PC-9 (cell line): Measurements from ENCODE around the gene SPDYE3. TPM values are rescaled to one million over a fixed set of nuclear protein-coding genes. Genes with fewer than 3 reads are reported as not detected.
A peak's percentile ranks its signal among the peaks of the same experiment; 100 is the strongest.

Experiments
- BruUV-seq: library from RNA; stranded (reverse); fragments of 400-500 nt; replicated peaks from 2 replicates; lab custom pipeline; 2021; lab: Mats Ljungman, UMichigan
- CTCF ChIA-PET: fragments of 300-600 bp; sonication (Branson Sonifier 250); formaldehyde crosslinking; loops from one replicate; lab custom pipeline; 2022; ENCODE audit warnings: antibody characterized with exemption; lab: Charles Lee
- POLR2A ChIA-PET: fragments of 300-600 bp; sonication (Branson Sonifier 250); formaldehyde crosslinking; loops from one replicate; lab custom pipeline; 2022; ENCODE audit warnings: antibody characterized with exemption; ENCODE audit not compliant: unreplicated experiment; lab: Charles Lee
- DNase-seq, 2 experiments: peaks; one replicate each; pipeline versions ENCODE4 v3.0.0 to v3.0.0-alpha.2; 2015 to 2022; ENCODE audit warnings: mixed read lengths in 1 of 2
- H2AFZ ChIP-seq: fragments of 200-600 bp; sonication (generic); 2 replicates; pipeline ENCODE4 v1.8.1; 2017; ENCODE audit warnings: antibody characterized with exemption
- H3F3A ChIP-seq: fragments of 200-600 bp; sonication (generic); 2 replicates; pipeline ENCODE4 v1.8.1; 2017; ENCODE audit warnings: antibody characterized with exemption, mild to moderate bottlenecking, low read depth; ENCODE audit not compliant: insufficient read depth
- H3K27ac ChIP-seq: fragments of 200-600 bp; sonication (generic); 2 replicates; pipeline ENCODE4 v1.6.1; 2016; ENCODE audit warnings: mixed run types
- H3K27me3 ChIP-seq: fragments of 200-600 bp; sonication (generic); 2 replicates; pipeline ENCODE4 v1.6.1; 2016; ENCODE audit warnings: low read depth, mixed run types; ENCODE audit not compliant: insufficient read depth
- H3K36me3 ChIP-seq: fragments of 200-600 bp; sonication (generic); 2 replicates; pipeline ENCODE4 v1.6.1; 2016; ENCODE audit warnings: low read depth, mixed run types
- H3K4me1 ChIP-seq: fragments of 200-600 bp; sonication (generic); replicated peaks from 2 replicates; pipeline ENCODE4 v1.6.1; 2016; ENCODE audit warnings: mixed run types; ENCODE audit not compliant: insufficient read depth
- H3K4me2 ChIP-seq: fragments of 200-600 bp; sonication (generic); 2 replicates; pipeline ENCODE4 v1.6.1; 2017; ENCODE audit warnings: mixed run types
- H3K4me3 ChIP-seq: fragments of 200-600 bp; sonication (generic); 2 replicates; pipeline ENCODE4 v1.6.1; 2016; ENCODE audit warnings: mixed run types
- H3K79me2 ChIP-seq: fragments of 200-600 bp; sonication (generic); 2 replicates; pipeline ENCODE4 v1.6.1; 2017; ENCODE audit warnings: low read depth, mixed run types
- H3K9me2 ChIP-seq: fragments of 200-600 bp; sonication (generic); 2 replicates; pipeline ENCODE4 v1.8.1; 2017; ENCODE audit warnings: mild to moderate bottlenecking; ENCODE audit not compliant: insufficient read depth
- H3K9me3 ChIP-seq: fragments of 200-600 bp; sonication (generic); 2 replicates; pipeline ENCODE4 v1.8.1; 2016; ENCODE audit warnings: low read depth; ENCODE audit not compliant: insufficient read depth
- H4K20me1 ChIP-seq: fragments of 200-600 bp; sonication (generic); 2 replicates; pipeline ENCODE4 v1.8.1; 2017; ENCODE audit not compliant: insufficient read depth
- EZH2 ChIP-seq: fragments of 200-600 bp; sonication (generic); IDR thresholded peaks from 2 replicates; pipeline ENCODE4 v1.8.0; 2017; ENCODE audit warnings: antibody characterized with exemption, low read depth
- intact Hi-C: fragments of 100-400 bp; cut with micrococcal nuclease; formaldehyde crosslinking; loops from one replicate; pipeline ENCODE4 v1.10.0; 2022; ENCODE audit not compliant: unreplicated experiment
- total RNA-seq: library from RNA; stranded (reverse); gene quantifications from 2 replicates; pipeline ENCODE4 v1.2.3, GENCODE V29; 2021
- TF ChIP-seq, protein P1 (sequence below): fragments of 200-600 bp; sonication (generic); conservative IDR thresholded peaks from 2 replicates; pipeline ENCODE4 v1.6.1; 2017; ENCODE audit warnings: mixed run types, antibody characterized with exemption, mild to moderate bottlenecking, moderate library complexity

SPDYE3 gene
- total RNA-seq, 1 experiment from 2014 or later = not detected

DNA sequence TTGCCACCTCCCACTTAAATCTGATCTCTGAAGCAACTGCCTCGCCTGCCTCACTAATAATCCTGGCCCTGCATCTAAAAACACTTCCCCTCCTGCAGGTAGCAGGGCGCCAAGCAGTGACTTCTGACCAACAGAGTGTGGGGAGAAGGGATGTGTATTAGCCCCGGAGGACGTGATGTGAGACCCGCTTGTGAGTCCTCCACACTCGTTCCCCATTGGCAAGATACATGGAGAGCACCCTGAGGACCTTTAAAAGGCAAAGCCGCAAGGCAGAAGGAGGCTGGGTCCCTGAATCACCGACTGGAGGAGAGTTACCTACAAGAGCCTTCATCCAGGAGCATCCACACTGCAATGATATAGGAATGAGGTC lies 59.7 kb downstream of the SPDYE3 start:
- no TSS peak for BruUV-seq
- Histone ChIP-seq H3K9me3 (no peaks in the 10 kb centered on the region), H2AFZ (no peak overlapping the region), H3K27ac (no peak overlapping the region), H3K4me2 (no peak overlapping the region), H3K9me2 (no peaks in the 10 kb centered on the region), H4K20me1 (peaks cover 9% of the 10 kb centered on the region; the same call in 1 of the 2 replicates), H3F3A (peaks cover 53% of the 10 kb centered on the region), H3K27me3 (no peaks in the 10 kb centered on the region), H3K79me2 (no peaks in the 10 kb centered on the region), H3K4me1 (no peaks in the 10 kb centered on the region), H3K36me3 (peaks cover 10% of the 10 kb centered on the region), H3K4me3 (no peak overlapping the region)
- intact Hi-C loops = no loop called here
- POLR2A ChIA-PET = no interaction called here
- no peak for DNase-seq
- TF ChIP-seq, protein P1, sequence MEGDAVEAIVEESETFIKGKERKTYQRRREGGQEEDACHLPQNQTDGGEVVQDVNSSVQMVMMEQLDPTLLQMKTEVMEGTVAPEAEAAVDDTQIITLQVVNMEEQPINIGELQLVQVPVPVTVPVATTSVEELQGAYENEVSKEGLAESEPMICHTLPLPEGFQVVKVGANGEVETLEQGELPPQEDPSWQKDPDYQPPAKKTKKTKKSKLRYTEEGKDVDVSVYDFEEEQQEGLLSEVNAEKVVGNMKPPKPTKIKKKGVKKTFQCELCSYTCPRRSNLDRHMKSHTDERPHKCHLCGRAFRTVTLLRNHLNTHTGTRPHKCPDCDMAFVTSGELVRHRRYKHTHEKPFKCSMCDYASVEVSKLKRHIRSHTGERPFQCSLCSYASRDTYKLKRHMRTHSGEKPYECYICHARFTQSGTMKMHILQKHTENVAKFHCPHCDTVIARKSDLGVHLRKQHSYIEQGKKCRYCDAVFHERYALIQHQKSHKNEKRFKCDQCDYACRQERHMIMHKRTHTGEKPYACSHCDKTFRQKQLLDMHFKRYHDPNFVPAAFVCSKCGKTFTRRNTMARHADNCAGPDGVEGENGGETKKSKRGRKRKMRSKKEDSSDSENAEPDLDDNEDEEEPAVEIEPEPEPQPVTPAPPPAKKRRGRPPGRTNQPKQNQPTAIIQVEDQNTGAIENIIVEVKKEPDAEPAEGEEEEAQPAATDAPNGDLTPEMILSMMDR = no peak
- no peak for TF ChIP-seq EZH2
- CTCF ChIA-PET = no interaction called here

DNA sequence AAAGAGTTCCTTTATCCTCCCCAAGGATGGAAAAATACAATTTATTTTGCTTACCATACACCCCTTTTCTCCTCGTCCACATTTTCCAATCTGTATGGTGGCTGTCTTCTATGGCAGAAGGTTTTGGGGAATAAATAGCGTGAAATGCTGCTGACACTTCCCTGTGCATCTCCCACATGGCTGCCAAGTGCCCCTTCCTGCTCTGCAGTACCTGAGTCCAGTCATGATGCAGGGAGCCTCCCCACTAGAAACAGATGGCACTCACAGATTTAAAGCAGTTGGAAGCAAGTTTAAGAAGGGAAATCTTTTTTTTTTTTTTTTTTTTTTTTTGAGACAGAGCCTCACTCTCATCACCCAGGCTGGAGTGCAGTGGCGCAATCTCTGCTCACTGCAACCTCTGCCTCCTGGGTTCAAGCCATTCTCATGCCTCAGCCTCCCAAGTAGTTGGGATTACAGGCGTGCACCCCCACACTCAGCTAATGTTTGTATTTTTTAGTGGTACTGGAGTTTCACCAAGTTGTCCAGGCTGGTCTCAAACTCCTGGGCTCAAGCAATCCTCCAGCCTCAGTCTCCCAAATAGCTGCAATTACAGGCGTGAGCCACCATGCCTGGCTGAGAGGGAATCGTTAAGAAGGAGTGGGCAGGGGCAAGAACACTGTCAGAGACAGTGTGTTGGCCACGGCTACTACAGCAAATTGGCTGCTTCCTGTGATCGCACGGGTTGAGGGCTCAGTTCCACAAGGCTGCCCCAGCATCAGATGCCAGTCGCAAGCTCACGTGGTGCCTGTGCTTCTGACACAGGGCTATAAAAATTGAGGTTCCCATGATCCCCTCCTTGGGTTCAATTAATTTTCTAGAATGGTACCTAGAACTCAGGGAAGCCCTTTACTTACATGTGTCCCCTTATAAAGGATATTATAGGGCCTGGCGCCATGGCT lies 60.4 kb downstream of the SPDYE3 start:
- ChIA-PET CTCF (no interaction called here), POLR2A (no interaction called here)
- no peak overlapping the region for H3K27ac ChIP-seq
- H3K79me2 ChIP-seq = no peaks in the 10 kb centered on the region
- peaks cover 9% of the 10 kb centered on the region; the same call in 1 of the 2 replicates for H4K20me1 ChIP-seq
- intact Hi-C loops = no loop called here
- no peak overlapping the region for H2AFZ ChIP-seq
- TSS peak; percentile 6 for BruUV-seq
- H3K4me2 ChIP-seq = no peak overlapping the region
- no peaks in the 10 kb centered on the region for H3K4me1 ChIP-seq
- no peak overlapping the region for H3K4me3 ChIP-seq
- no peaks in the 10 kb centered on the region for H3K27me3 ChIP-seq
- no peaks in the 10 kb centered on the region for H3K9me3 ChIP-seq
- H3K9me2 ChIP-seq = no peaks in the 10 kb centered on the region
- H3F3A ChIP-seq = peaks cover 49% of the 10 kb centered on the region
- TF ChIP-seq, protein P1 = no peak
- TF ChIP-seq EZH2 = no peak
- peaks cover 9% of the 10 kb centered on the region for H3K36me3 ChIP-seq
- no peak for DNase-seq

DNA sequence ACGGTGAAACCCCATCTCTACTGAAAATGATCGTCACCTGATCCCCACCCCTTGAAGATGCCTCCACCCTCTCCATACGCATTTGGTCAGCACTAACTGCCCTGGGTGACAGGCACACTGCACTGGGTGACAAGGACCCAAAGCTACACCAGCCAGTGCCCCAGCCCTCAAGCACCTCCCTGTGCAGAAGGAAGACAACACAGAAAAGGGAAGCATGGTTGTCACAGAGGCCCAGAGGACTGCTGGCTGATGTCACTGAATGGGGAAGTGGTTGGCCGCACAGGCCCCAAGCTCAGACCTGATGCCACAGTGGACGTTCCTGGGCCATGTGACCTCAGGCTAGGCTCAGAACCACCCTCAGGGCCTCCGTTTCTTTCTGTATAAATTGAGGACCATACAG lies 61.6 kb downstream of the SPDYE3 start:
- POLR2A ChIA-PET = interaction anchor here (0.6 kb wide), 1 partner anchor 8 kb away, joined by 3 read pairs; no protein-coding TSS in a partner anchor
- Histone ChIP-seq H3K36me3 (no peaks in the 10 kb centered on the region), H3K4me1 (no peaks in the 10 kb centered on the region), H3K4me3 (no peak overlapping the region), H3K27me3 (no peaks in the 10 kb centered on the region), H3K9me3 (no peaks in the 10 kb centered on the region), H3K4me2 (no peak overlapping the region), H3K9me2 (no peaks in the 10 kb centered on the region), H4K20me1 (peaks cover 9% of the 10 kb centered on the region; the same call in 1 of the 2 replicates), H3K27ac (no peak overlapping the region), H3K79me2 (no peaks in the 10 kb centered on the region), H2AFZ (no peak overlapping the region), H3F3A (peaks cover 42% of the 10 kb centered on the region)
- CTCF ChIA-PET = interaction anchor here (0.6 kb wide), 1 partner anchor 237 kb away, joined by 4 read pairs; no protein-coding TSS in a partner anchor
- intact Hi-C loops = no loop called here
- TF ChIP-seq EZH2 = no peak
- TF ChIP-seq, protein P1 = no peak
- BruUV-seq = no TSS peak
- DNase-seq = no peak
